ENCODE data around the gene CRTAC1. TPM values are rescaled to one million over a fixed set of nuclear protein-coding genes. Genes with fewer than 3 reads are reported as not detected.

The CRTAC1 gene
- total RNA-seq, 4 donors from 2014 or later = 0.48 to 1.1 (median 1.0) TPM

- ATAC-seq (ENCODE audit: low FRiP score) (no peak), DNase-seq (ENCODE audit: low spot score) (no peak)
- TF ChIP-seq CTCF (IDR thresholded peaks at IDR 0.05) = no peak
These were observed 192.3 kb downstream of the CRTAC1 start for GRCh38 chr10:97838091-97838490.

- ATAC-seq (ENCODE audit: low FRiP score) (no peak), DNase-seq (ENCODE audit: low spot score) (no peak)
- TF ChIP-seq CTCF (IDR thresholded peaks at IDR 0.05) = no peak
These were observed 194.0 kb downstream of the CRTAC1 start for GRCh38 chr10:97836446-97836845.

- TF ChIP-seq CTCF (IDR thresholded peaks at IDR 0.05) = no peak
- ATAC-seq (ENCODE audit: low FRiP score) (no peak), DNase-seq (ENCODE audit: low spot score) (no peak)
These were observed 199.2 kb downstream of the CRTAC1 start for GRCh38 chr10:97831259-97831658.

- no peak for TF ChIP-seq CTCF (IDR thresholded peaks at IDR 0.05)
- ATAC-seq (ENCODE audit: low FRiP score) (no peak), DNase-seq (ENCODE audit: low spot score) (no peak)
These were observed 200.4 kb downstream of the CRTAC1 start for GRCh38 chr10:97830064-97830463.

- no peak for ATAC-seq (ENCODE audit: low FRiP score)
- DNase-seq (ENCODE audit: low spot score) = no peak
- TF ChIP-seq CTCF (IDR thresholded peaks at IDR 0.05) = no peak
These were observed 201.7 kb downstream of the CRTAC1 start for GRCh38 chr10:97828721-97829120.

GRCh38 chr10:97827702-97828291 lies 202.6 kb downstream of the CRTAC1 start:
- DNase-seq (ENCODE audit: low spot score) (no peak), ATAC-seq (ENCODE audit: low FRiP score) (no peak)
- no peak for TF ChIP-seq CTCF (IDR thresholded peaks at IDR 0.05)

- TF ChIP-seq CTCF (IDR thresholded peaks at IDR 0.05) = no peak
- ATAC-seq (ENCODE audit: low FRiP score) = no peak
- DNase-seq (ENCODE audit: low spot score) = no peak
These were observed 203.5 kb downstream of the CRTAC1 start for GRCh38 chr10:97826892-97827291.
